Nephron (organoid): ENCODE data around the gene DCLK1.
A peak's percentile ranks its signal among the peaks of the same experiment; 100 is the strongest.

Source experiments
- H3K27ac Mint-ChIP-seq, 3 experiments: 2 replicates each; pipeline ENCODE4 v1.8.0; 2020; ENCODE audit warnings: mixed read lengths in 3 of 3, mild to moderate bottlenecking in 2 of 3, moderate library complexity in 1 of 3
- H3K27me3 Mint-ChIP-seq: 2 replicates; pipeline ENCODE4 v1.8.0; 2021; ENCODE audit warnings: low read depth, mild to moderate bottlenecking, moderate library complexity, mixed read lengths
- H3K36me3 Mint-ChIP-seq: 2 replicates; pipeline ENCODE4 v1.8.0; 2020; ENCODE audit warnings: low read depth, mixed read lengths
- H3K4me1 Mint-ChIP-seq: 2 replicates; pipeline ENCODE4 v1.8.0; 2020; ENCODE audit warnings: mixed read lengths
- H3K4me3 Mint-ChIP-seq, 3 experiments: 2 replicates each; pipeline ENCODE4 v1.8.0; 2020; ENCODE audit warnings: mild to moderate bottlenecking in 3 of 3, mixed read lengths in 3 of 3, moderate library complexity in 2 of 3
- H3K9me3 Mint-ChIP-seq: 2 replicates; pipeline ENCODE4 v1.8.0; 2020; ENCODE audit warnings: mixed read lengths
- CTCF ChIP-seq, 3 experiments: fragments of 200-600 bp; sonication (generic); IDR thresholded peaks; one replicate each; pipeline ENCODE4 v1.5.0; 2021; ENCODE audit warnings: antibody characterized with exemption in 3 of 3; ENCODE audit not compliant: unreplicated experiment in 3 of 3

The DCLK1 gene

GRCh38 chr13:35964863-35965180 lies 166.4 kb downstream of the DCLK1 start:
- Mint-ChIP-seq H3K4me1 (peaks cover 54% of the 10 kb centered on the region), H3K36me3 (peaks cover 17% of the 10 kb centered on the region), H3K9me3 (peaks cover 24% of the 10 kb centered on the region), H3K27me3 (no peaks in the 10 kb centered on the region), H3K27ac (peak overlapping the region; percentile 83 to 89 (median 84)), H3K4me3 (peak overlapping the region in 2 of 3 experiments; percentile 3 to 4)
- TF ChIP-seq CTCF (IDR thresholded peaks at IDR 0.05; ENCODE audit: unreplicated experiment in 3 of 3), result no peak

- Mint-ChIP-seq H3K4me3 (peak overlapping the region in 1 of 3 experiments; percentile 4), H3K9me3 (peaks cover 20% of the 10 kb centered on the region), H3K27me3 (no peaks in the 10 kb centered on the region), H3K27ac (peak overlapping the region; percentile 83 to 89 (median 84)), H3K36me3 (peaks cover 16% of the 10 kb centered on the region), H3K4me1 (peaks cover 60% of the 10 kb centered on the region)
- TF ChIP-seq CTCF (IDR thresholded peaks at IDR 0.05; ENCODE audit: unreplicated experiment in 3 of 3), result no peak
Observed at GRCh38 chr13:35964011-35964862, 166.9 kb downstream of the DCLK1 start.

GRCh38 chr13:35961461-35962220 lies 169.5 kb downstream of the DCLK1 start:
- no peak overlapping the region for H3K4me3 Mint-ChIP-seq
- peaks cover 4% of the 10 kb centered on the region for H3K36me3 Mint-ChIP-seq
- peaks cover 7% of the 10 kb centered on the region for H3K9me3 Mint-ChIP-seq
- no peaks in the 10 kb centered on the region for H3K27me3 Mint-ChIP-seq
- peak overlapping the region; percentile 34 to 88 (median 67) for H3K27ac Mint-ChIP-seq
- H3K4me1 Mint-ChIP-seq, result peaks cover 64% of the 10 kb centered on the region
- TF ChIP-seq CTCF (IDR thresholded peaks at IDR 0.05; ENCODE audit: unreplicated experiment in 3 of 3), result peak; percentile 26 to 48 (median 27)

- Mint-ChIP-seq H3K4me3 (no peak overlapping the region), H3K27me3 (no peaks in the 10 kb centered on the region), H3K9me3 (peaks cover 7% of the 10 kb centered on the region), H3K4me1 (peaks cover 64% of the 10 kb centered on the region), H3K36me3 (peaks cover 4% of the 10 kb centered on the region), H3K27ac (peak overlapping the region in 2 of 3 experiments; percentile 74 to 88)
- no peak for TF ChIP-seq CTCF (IDR thresholded peaks at IDR 0.05; ENCODE audit: unreplicated experiment in 3 of 3)
Observed at GRCh38 chr13:35961002-35961401, 170.2 kb downstream of the DCLK1 start.

- H3K4me3 Mint-ChIP-seq, result no peak overlapping the region
- no peak for TF ChIP-seq CTCF (IDR thresholded peaks at IDR 0.05; ENCODE audit: unreplicated experiment in 3 of 3)
- peaks cover 46% of the 10 kb centered on the region for H3K4me1 Mint-ChIP-seq
- no peaks in the 10 kb centered on the region for H3K36me3 Mint-ChIP-seq
- no peaks in the 10 kb centered on the region for H3K27me3 Mint-ChIP-seq
- H3K27ac Mint-ChIP-seq, result no peak overlapping the region
- peaks cover 3% of the 10 kb centered on the region for H3K9me3 Mint-ChIP-seq
Observed at GRCh38 chr13:35957996-35958395, 173.2 kb downstream of the DCLK1 start.
